Activated CD4-positive, CD25-positive, alpha-beta regulatory T cell (primary cell): ENCODE measurements around the gene PAFAH1B1.
"Not testable (repeated sequence)": the region's sequence is repeated elsewhere in the genome, so short reads cannot be mapped to it uniquely, and the experiment has no call there.

Experiments
- DNase-seq, 4 experiments: peaks; one replicate each; lab custom pipeline; 2025; lab: John Stamatoyannopoulos, UW

The PAFAH1B1 gene

DNA sequence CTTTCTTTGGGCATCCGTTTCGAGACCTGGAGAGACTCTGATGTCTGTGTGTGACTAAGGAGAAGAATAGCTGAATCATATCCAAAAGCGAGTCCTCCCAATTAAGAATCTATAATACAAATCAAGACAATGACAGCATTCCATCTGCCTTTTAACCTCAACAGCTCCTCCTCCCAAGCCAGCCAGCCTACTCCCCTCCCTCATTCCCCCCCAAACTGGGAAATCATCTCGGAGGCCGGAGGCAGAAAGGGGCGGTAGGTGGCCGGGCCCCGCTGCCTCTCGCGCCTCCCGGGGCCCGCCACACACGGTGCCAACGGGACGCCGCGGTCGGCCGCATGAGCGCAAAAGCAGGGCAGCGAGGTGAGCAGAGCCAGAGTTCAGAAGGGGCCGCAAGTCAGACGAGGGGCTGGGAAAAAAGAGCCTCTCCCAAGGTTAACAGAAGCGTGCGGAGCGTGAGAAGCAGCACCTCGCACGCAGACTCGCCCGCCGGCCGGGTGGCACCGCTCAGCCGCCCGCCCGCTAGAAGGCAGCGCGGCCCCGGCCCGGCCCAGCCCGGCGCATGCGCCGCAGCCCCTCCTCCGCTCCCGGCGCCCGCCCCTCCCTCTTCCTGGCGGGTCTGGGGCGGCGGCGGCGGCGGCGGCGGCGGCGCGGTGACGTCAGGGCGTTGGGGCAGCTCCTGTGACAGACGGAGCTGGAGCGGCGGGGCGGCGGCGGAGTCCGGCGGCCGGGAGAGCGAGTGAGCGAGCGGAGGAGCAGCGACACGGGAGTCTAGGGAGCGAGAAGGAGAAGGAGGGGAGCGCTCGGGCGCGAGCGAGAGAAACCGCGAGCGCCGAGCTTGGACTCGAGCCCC lies at the start of gene PAFAH1B1:
TSS of gene PAFAH1B1 (plus strand) at position 684 of the 850 bp plus-strand sequence. CDS start 44,635 bp downstream, outside the sequence.
- peak; percentile 85 to 95 (median 91) for DNase-seq

DNA sequence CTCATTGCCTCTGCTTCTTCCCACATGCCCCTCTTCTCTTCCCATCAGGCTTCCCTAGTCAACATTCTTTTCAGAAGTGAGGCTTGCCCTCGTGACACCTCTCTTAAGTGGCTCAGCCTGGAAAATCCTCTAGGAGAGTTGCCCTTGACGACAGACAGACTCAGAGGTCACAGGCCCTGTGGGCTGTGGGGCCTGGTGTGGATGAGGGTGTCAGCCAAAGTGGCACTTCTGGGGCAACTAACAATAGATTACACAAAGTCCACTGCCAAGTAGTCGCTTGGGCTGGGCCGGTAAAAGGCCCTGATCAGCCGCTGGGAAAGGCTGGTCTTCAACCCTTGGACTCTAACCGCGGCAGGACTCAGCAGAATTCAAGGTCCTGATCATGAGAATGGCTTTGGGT lies 48.1 kb upstream of the PAFAH1B1 start:
- DNase-seq: no peak

DNA sequence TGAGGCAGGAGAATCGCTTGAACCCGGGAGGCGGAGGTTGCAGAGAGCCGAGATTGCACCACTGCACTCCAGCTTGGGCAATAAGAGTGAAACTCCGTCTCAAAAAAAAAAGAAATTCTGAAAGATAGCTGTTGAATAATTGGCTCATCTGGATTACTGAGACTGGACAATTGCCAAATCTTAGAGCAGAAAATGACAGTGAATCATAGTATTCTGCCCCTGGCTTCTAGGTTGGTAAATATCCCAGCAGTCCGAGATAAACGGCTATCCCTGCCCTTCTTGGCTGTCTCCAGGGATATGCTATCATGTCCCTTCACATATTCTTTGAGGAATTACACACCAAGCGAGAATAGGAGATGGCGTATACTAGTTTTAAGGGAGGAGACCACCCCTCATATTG lies 46.3 kb upstream of the PAFAH1B1 start:
- DNase-seq: no peak

DNA sequence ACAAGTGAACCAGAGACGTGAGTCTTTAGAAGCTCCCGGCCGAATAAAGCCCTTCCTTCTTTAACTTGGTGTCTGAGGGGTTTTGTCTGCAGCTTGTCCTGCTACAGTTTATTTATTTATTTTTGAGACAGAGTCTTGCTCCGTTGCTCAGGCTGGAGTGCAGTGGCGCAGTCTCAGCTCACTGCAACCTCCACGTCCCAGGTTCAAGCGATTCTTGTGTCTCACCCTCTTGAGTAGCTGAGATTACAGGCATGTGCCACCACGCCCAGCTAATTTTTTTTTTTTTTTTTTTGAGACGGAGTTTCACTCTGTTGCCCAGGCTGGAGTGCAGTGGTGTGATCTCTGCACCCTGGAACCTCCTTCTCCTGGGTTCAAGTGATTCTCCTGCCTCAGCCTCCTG lies 45.4 kb upstream of the PAFAH1B1 start:
- DNase-seq: not testable (repeated sequence)

DNA sequence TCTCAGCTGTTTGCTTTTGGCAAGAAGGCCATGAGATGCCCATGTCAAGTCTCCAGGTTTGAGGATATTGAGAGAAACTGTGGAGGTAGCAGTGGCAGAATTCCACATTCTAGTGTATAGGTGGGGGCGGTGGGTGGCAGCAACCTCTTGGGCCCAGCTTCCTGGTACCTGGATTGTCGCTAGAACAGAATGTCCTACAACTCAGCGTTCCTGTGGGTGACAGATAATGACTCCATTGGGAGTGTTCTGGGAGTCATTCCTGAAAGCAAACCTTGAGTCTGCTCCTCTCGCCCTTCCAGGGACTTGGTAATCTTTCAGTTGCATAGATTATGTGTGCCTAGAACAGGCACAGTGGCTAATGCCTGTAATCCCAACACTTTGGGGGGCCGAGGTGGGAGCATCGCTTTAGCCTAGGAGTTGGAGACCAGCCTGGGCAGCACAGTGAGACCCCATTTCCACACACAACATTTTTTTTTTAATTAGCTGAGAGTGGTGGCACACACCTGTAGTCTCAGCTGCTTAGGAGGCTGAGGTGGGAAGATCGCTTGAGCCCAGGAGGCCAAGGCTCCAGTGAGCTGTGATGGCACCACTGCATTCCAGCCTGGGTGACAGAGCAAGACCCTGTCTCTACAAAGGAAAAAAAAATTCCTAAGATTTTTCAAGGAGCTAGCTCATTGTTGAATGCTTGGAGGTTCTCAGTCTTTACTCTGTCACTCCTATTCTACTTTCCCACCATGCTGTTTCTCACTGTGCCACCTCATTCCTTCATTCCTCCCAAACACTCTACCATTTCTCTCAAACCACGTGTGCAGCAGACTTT lies 43.9 kb upstream of the PAFAH1B1 start:
- no peak for DNase-seq

DNA sequence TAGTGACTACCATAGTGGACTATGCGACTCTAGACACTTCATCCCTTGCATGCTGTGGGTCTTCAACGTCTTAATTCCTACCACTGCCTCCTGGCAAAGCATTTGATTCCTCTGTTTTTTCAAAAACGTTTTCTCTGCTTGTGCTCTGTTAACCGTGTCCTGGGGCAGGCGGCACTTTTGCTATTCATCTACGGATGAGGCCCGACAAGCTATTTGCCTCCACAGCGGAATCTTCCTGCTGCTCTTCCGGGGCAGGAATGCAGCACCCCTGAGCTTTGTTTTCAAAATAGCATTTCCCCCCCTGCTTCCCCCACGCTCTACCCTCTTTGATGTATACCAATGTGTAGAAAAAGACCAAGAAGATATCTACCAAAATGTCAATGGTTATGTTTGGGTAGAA lies 42.0 kb upstream of the PAFAH1B1 start:
- no peak for DNase-seq

DNA sequence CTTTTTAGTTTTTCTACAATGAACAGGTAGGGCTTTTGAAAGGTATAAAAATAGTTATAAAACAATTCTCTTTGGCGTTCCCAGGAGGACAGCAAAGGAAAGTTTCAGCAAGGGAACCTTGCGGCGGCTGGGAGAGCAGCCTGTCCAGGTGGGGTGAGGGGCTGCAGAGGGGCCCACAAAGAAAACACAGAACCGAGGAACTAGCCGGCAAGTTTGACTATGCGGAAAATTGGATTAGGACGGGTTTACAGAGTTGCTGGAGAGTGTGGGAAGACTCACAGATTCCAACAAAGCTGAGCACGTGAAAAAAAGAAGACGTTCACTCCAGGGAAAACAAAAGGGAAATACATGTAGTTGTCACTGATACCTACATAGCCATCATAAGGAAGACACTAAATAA lies 41.5 kb upstream of the PAFAH1B1 start:
- no peak for DNase-seq

DNA sequence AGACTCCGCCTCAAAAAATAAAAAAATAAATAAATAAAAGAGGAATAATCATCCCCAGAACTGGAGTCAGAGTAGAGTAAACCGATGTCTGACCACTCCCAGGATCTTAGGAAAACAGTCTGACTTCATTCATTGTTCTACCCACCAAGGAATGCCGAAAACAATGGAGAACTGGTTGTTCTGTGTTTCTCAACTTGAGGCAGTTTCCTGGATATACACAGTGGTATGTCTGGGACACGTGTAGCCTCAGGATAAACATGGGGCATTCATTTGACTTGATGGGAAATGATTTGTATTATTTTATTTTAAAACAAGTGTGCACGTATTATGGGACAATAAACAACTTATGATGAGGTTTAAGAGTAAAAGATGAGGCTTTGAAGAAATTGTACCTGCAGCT lies 32.8 kb upstream of the PAFAH1B1 start:
- DNase-seq: no peak

DNA sequence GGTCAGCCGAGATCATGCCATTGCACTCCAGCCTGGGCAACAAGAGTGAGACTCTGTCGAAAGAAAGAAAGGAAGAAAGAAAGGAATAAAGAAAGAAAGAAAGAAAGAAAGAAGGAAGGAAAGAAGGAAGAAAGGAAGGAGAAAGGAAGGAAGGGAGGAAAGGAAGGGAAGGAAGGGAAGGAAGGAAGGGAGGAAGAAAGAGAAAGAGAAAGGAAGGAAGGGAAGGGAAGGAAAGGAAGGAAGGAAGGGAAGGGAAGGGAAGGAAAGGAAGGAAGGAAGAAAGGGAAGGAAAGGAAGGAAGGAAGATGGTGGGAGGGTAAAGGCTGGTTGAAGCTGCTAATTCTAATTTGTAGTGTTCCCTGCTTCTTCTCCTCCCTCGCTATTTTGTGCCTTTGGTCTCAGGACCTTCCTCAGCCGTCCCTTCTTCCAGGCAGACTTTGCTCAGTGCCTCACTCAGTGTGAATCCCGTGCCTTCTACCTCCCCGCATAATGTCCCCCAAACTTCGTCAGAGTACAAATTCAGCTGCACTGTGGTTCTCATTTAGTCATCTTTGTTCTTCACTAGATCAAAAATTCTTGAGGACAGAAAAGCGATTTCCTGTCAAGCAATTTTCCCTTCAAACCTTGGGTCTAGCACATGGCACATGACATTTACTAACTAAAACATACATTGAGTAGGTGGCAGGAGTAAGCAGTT lies 31.1 kb upstream of the PAFAH1B1 start:
- DNase-seq: no peak

DNA sequence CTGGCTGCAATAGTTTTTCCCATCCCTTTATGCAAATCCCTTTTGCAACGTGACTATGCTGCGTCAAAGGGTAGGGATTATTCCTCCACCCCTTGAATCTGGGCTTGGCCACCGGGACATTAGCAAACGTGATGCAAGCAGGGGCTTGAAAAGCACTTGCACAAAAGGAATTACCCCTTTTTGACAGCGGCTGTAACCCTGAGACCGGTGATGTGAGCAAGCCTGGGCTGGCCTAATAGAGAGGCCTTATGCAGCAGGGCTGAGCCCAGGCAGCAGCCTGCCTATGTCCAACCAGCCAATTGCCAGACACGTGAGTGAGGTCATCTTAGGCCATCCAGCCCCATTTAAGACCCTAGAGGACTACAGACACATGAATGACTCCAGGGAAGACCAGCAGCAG lies 30.4 kb upstream of the PAFAH1B1 start:
- no peak for DNase-seq

DNA sequence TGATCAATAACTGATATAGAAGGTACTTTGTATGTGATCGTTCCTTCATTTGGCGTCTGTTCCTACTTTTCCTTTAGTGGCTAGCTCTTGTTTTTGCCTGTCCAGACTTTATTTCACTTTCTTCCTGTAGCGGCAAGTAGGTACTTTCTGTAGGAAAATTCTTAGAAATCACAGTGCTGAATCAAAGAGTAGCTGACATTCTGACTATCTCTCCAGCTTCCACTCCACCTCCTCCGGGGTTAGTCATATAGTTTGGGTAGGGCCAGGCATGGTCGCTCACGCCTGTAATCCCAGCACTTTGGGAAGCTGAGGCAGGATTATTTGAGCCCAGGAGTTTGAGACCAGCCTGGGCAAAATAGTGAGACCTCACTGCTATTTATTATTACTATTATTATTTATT lies 29.9 kb upstream of the PAFAH1B1 start:
- no peak for DNase-seq

DNA sequence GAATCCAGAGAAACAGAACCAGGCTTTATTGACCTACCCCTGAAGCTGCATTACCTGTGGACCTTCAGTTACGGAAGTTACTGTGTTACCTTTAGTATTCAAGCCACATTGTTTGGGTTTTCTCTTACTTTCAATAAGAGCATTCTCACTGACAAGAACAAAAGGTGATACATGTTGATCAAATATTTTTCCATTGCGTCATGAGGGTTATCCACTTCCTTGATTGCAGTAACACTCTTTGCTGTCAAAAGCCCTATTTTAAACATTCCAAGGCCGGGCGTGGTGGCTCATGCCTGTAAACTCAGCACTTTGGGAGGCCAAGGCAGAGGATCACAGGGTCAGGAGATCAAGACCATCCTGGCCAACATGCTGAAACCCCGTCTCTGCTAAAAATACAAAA lies 28.6 kb upstream of the PAFAH1B1 start:
- no peak for DNase-seq

DNA sequence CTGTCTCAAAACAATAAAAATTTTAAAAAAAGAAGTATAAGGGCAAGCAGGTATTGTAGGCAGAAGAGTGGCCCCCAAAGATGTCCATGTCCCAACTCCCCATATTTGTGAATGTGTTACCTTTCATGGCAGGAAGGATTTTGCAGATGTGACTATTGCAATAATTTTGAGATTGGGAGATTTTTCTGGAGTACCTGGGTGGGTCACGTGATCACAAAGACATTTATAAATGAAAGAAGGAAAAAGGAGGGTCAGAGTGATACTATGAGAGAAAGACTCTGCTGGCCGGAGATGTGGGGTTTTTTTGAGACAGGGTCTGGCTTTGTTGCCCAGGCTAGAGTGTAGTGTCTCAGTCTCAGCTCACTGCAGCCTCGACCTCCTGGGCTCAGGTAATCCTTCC lies 27.4 kb upstream of the PAFAH1B1 start:
- DNase-seq: no peak

DNA sequence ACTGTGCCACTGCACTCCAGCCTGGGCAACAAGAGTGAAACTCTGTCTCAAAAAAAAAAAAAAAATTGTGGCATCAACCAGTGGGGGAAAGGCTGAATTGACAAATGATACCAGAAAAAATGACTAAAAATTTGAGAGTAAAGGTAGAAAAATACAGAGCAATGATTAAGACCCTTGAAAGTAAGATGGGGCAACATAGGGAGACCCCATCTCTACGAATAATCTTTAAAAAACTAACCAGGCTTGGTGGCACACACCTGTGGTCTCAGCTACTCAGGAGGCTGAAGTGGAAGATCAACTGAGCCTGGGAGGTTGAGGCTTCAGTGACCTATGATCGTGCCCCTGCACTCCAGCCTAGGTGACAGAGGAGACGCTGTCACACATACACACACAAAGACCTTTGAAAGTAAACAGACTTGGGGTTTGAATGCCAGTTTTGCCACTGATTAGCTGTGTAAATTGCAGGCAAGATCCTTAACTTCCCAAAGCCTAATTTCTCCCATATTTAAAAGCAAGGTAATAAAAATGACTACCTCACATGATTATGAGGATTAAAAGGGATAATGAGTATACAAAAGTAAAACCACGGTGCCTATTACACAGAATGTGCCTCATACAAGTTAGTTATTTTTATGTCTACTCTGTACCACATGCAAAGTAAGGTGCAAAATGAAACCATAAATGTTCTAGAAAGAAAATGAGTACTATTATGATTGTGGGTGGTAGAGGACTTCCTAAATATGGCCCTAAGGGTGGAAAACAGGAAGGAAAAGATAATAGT lies 21.7 kb upstream of the PAFAH1B1 start:
- no peak for DNase-seq

DNA sequence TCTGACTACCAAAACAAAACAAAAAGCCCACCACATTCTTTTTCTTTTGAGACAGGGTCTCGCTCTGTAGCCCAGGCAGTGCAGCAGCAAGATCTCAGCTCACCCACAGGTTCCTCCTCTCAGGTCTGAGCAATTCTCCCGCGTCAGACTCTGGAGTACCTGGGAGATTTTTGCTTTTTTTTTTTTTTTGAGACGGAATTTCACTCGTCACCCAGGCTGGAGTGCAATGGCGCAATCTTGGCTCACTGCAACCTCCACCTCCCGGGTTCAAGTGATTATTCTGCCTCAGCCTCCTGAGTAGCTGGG lies 21.2 kb upstream of the PAFAH1B1 start:
- not testable (repeated sequence) for DNase-seq

DNA sequence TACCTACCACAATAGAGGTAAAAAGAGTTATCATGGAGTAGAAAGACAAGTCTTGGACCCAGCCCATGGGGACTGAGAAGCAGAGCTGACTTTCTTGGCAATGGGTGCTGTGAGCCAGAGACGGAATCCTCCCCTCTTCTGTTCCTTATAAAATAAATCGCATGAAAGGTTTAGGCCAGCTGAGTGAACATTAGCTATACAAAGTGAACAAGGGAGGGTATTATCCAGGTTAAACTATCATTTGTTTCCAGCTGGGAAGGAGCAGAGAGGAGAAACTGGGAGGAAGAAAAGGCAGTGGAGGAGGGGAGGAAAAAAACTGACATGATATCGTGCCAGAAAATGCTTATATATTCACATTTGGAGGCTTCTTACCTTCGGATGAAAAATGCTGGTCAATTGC lies 13.3 kb upstream of the PAFAH1B1 start:
- DNase-seq: no peak

DNA sequence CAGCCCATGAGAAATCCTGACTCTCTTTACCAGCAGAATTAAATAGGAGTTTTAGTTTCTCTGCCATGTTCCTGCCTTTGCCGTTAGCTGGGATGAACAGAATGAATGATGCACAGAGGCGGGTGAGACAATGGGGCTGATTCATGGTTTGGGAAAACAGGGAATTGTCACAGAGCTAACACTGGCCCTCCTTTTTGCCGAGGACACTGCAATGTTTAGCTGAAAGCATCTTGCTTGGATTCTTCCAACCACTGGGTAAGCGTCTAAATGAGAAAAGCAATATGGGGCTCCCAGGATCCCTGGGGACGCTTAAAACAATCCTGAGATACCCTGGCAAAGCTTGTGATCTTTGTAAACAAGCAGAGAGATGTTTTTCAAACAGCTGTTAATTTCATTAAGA lies 12.8 kb upstream of the PAFAH1B1 start:
- DNase-seq: no peak

DNA sequence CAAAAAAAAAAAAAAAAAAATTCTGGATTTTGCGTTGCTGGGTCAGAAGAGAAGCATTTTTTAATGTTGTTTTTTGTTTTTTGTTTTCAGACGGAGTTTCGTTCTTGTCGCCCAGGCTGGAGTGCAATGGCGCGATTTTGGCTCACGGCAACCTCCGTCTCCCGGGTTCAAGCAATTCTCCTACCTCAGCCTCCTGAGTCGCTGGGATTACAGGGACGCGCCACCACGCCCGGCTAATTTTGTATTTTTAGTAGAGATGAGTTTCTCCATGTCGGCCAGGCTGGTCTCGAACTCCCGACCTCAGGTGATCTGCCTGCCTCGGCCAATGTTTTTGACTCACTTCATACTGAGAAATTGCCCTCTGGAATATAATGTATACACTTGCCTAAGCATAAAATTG lies 11.0 kb upstream of the PAFAH1B1 start:
- DNase-seq: no peak

DNA sequence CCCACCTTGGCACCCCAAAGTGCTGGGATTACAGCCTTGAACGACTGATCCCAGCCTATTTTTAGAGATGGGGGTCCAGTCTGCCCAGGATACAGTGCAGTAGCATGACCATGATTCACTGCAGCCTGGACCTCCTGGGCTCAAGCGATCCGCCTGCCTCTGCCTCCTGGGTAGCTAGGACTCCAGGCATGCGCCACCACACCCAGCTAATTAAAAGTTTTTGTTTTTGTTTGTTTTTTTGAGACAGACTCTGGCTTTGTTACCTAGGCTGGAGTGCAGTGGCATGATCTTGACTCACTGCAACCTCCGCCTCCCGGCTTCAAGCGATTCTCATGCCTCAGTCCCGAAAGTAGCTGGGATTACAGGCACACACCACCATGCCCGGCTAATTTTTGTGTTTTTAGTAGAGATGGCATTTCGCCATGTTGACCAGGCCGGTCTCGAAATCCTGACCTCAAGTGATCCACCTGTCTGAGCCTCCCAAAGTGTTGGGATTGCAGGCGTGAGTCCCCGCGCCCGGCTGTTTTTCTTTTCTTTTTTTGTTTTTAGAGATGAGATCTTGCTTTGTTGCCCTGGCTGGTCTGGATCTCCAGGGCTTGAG lies 2.3 kb upstream of the PAFAH1B1 start:
- DNase-seq: no peak

DNA sequence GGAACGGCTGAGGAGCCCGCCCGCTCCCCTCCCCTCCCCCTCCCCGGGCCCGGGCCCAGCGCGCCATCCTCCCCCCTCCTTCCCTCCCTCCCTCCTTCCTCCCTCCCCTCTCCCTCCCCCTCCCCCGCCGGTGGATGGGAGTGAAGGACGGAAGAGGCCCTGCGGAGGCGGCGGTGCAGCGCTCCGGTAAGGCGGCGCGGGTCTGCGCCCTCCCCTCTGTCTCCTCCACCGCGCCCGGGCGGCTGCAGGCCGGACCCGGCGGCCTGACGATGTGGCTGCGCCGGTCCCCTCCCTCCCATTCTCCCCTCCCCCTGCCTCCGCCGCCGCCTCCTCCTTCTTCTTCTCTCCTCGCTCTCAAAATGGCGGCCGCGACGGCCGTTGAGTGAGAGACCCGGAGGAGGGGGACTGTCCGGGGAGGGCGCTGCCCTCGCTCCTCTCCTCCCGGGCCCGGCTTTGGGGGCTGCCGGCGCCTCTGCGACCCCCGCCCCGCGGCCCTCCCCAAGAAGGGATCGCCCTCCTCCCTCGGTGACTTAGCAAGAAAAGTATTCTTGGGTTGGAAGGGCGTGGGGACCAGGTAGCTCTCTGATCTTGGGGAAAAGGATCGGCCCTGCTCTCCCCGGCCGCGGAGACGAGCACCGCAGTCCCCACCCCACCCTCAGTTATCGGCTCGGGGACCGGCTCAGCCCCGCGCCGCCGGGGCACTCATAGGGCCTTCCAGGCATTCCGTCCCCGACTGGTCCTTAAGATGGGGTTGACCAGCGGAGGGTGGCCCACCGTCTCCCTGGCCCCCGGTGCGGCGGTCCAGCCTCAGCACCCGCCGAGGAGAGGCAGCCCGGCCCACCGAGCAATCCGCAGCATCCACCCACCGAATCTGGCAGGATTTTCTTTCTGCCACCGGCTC lies 617 bp downstream of the PAFAH1B1 start:
- peak; percentile 76 to 82 (median 80) for DNase-seq
